HG03521 (cell line): Measurements from ENCODE around the gene C13orf46.

Source experiments
- ATAC-seq: cut with Tn5 transposase; IDR thresholded peaks from one replicate; pipeline ENCODE4 v1.9.1; 2021; ENCODE audit warnings: mild to moderate bottlenecking, moderate library complexity; ENCODE audit not compliant: unreplicated experiment

Gene C13orf46

GRCh38 chr13:114010401-114011101 is 36.7 kb upstream of the C13orf46 start:
- no peak for ATAC-seq

GRCh38 chr13:114009590-114010400 is 35.9 kb upstream of the C13orf46 start:
- no peak for ATAC-seq

- no peak for ATAC-seq
Measured at GRCh38 chr13:114008964-114009589, 35.2 kb upstream of the C13orf46 start.

- no peak for ATAC-seq
Measured at GRCh38 chr13:114007566-114007965, 33.7 kb upstream of the C13orf46 start.

GRCh38 chr13:114005206-114005724 is 31.4 kb upstream of the C13orf46 start:
- no peak for ATAC-seq

GRCh38 chr13:114004420-114005205 is 30.7 kb upstream of the C13orf46 start:
- ATAC-seq, result no peak

- no peak for ATAC-seq
Measured at GRCh38 chr13:114002771-114003321, 29.0 kb upstream of the C13orf46 start.

GRCh38 chr13:114002009-114002544 is 28.2 kb upstream of the C13orf46 start:
- ATAC-seq, result no peak

- no peak for ATAC-seq
Measured at GRCh38 chr13:114001331-114002008, 27.6 kb upstream of the C13orf46 start.

GRCh38 chr13:114000151-114001040 is 26.5 kb upstream of the C13orf46 start:
- no peak for ATAC-seq

GRCh38 chr13:113999618-113999910 is 25.7 kb upstream of the C13orf46 start:
- ATAC-seq, result no peak

GRCh38 chr13:113998781-113999617 is 25.1 kb upstream of the C13orf46 start:
- ATAC-seq, result no peak

- ATAC-seq, result no peak
Measured at GRCh38 chr13:113997845-113998751, 24.2 kb upstream of the C13orf46 start.

GRCh38 chr13:113996912-113997745 is 23.3 kb upstream of the C13orf46 start:
- no peak for ATAC-seq

GRCh38 chr13:113996081-113996911 is 22.4 kb upstream of the C13orf46 start:
- no peak for ATAC-seq
